H9 (cell line): ENCODE measurements around the gene SETD3. TPM values are rescaled to one million over a fixed set of nuclear protein-coding genes. Genes with fewer than 3 reads are reported as not detected.

Experiments used
- DNase-seq: peaks from one replicate; pipeline ENCODE4 v3.0.0-alpha.2; 2017
- H2AFZ ChIP-seq: one replicate; pipeline ENCODE4 v1.6.1; 2013; ENCODE audit warnings: mild to moderate bottlenecking, low read length, control low read depth, moderate library complexity
- H2AK5ac ChIP-seq: 2 replicates; pipeline ENCODE4 v1.6.1; 2013; ENCODE audit warnings: low read length, control low read depth, mixed read lengths; ENCODE audit not compliant: insufficient read length
- H2BK120ac ChIP-seq: one replicate; pipeline ENCODE4 v1.6.1; 2013; ENCODE audit warnings: low read depth, mild to moderate bottlenecking, low read length, control low read depth, inconsistent platforms; ENCODE audit not compliant: poor library complexity, severe bottlenecking
- H2BK12ac ChIP-seq: 2 replicates; pipeline ENCODE4 v1.6.1; 2013; ENCODE audit warnings: low read length, control low read depth, mixed read lengths, low read depth; ENCODE audit not compliant: insufficient read length
- H2BK15ac ChIP-seq: 2 replicates; pipeline ENCODE4 v1.6.1; 2013; ENCODE audit warnings: low read depth, low read length, control low read depth
- H2BK20ac ChIP-seq: one replicate; pipeline ENCODE4 v1.6.1; 2013; ENCODE audit warnings: low read depth, mild to moderate bottlenecking, low read length, control low read depth, inconsistent platforms; ENCODE audit not compliant: poor library complexity, severe bottlenecking
- H2BK5ac ChIP-seq: 2 replicates; pipeline ENCODE4 v1.6.1; 2013; ENCODE audit warnings: low read length, control low read depth, mixed read lengths; ENCODE audit not compliant: insufficient read length
- H3K14ac ChIP-seq: 2 replicates; pipeline ENCODE4 v1.6.1; 2013; ENCODE audit warnings: low read length, control low read depth; ENCODE audit not compliant: insufficient read depth
- H3K18ac ChIP-seq: 2 replicates; pipeline ENCODE4 v1.6.1; 2013; ENCODE audit warnings: low read depth, mild to moderate bottlenecking, mixed read lengths, low read length, control low read depth; ENCODE audit not compliant: insufficient read length
- H3K23ac ChIP-seq: 2 replicates; pipeline ENCODE4 v1.6.1; 2013; ENCODE audit warnings: low read length, control low read depth, mixed read lengths, low read depth; ENCODE audit not compliant: insufficient read length
- H3K23me2 ChIP-seq: 2 replicates; pipeline ENCODE4 v1.6.1; 2013; ENCODE audit warnings: low read depth, mild to moderate bottlenecking, mixed read lengths, low read length, control low read depth; ENCODE audit not compliant: insufficient read length, poor library complexity, severe bottlenecking
- H3K27ac ChIP-seq: 2 replicates; pipeline ENCODE4 v1.5.1; 2013; ENCODE audit warnings: low read length, control low read depth, mixed read lengths, low read depth; ENCODE audit not compliant: insufficient read length
- H3K27me3 ChIP-seq: 2 replicates; pipeline ENCODE4 v1.6.1; 2013; ENCODE audit warnings: low read length, control low read depth, inconsistent platforms; ENCODE audit not compliant: insufficient read depth
- H3K4ac ChIP-seq: 2 replicates; pipeline ENCODE4 v1.6.1; 2013; ENCODE audit warnings: low read depth, mild to moderate bottlenecking, control low read depth, inconsistent platforms, low read length, moderate library complexity
- H3K4me1 ChIP-seq: 2 replicates; pipeline ENCODE4 v1.6.1; 2013; ENCODE audit warnings: low read length, control low read depth, inconsistent platforms; ENCODE audit not compliant: insufficient read depth
- H3K4me2 ChIP-seq: 2 replicates; pipeline ENCODE4 v1.6.1; 2013; ENCODE audit warnings: low read length, control low read depth, mixed read lengths; ENCODE audit not compliant: insufficient read length, insufficient read depth
- H3K56ac ChIP-seq: 2 replicates; pipeline ENCODE4 v1.6.1; 2013; ENCODE audit warnings: low read depth, mild to moderate bottlenecking, mixed read lengths, low read length, control low read depth; ENCODE audit not compliant: insufficient read length
- H3K79me1 ChIP-seq: 2 replicates; pipeline ENCODE4 v1.6.1; 2013; ENCODE audit warnings: low read depth, mild to moderate bottlenecking, moderate library complexity, low read length, control low read depth, inconsistent platforms; ENCODE audit not compliant: insufficient read depth, poor library complexity, severe bottlenecking
- H3K79me2 ChIP-seq: 2 replicates; pipeline ENCODE4 v1.6.1; 2013; ENCODE audit warnings: low read length, control low read depth, inconsistent platforms; ENCODE audit not compliant: insufficient read depth
- H3K9ac ChIP-seq: 2 replicates; pipeline ENCODE4 v1.6.1; 2013; ENCODE audit warnings: low read length, control low read depth, mixed read lengths; ENCODE audit not compliant: insufficient read length; ENCODE audit errors: extremely low read depth
- H3K9me3 ChIP-seq: one replicate; pipeline ENCODE4 v1.6.1; 2013; ENCODE audit warnings: low read depth, low read length, inconsistent platforms; ENCODE audit not compliant: control insufficient read depth
- H3T11ph ChIP-seq: one replicate; pipeline ENCODE4 v1.6.1; 2013; ENCODE audit warnings: mild to moderate bottlenecking, low read length, control low read depth, inconsistent platforms
- H4K20me1 ChIP-seq: one replicate; pipeline ENCODE4 v1.6.1; 2013; ENCODE audit not compliant: control insufficient read depth, insufficient read length, insufficient read depth
- H4K5ac ChIP-seq: 2 replicates; pipeline ENCODE4 v1.6.1; 2013; ENCODE audit warnings: low read depth, mild to moderate bottlenecking, mixed read lengths, low read length, control low read depth; ENCODE audit not compliant: insufficient read length
- H4K8ac ChIP-seq: replicated peaks from 2 replicates; pipeline ENCODE4 v1.6.1; 2013; ENCODE audit warnings: low read length, control low read depth, mixed read lengths, low read depth; ENCODE audit not compliant: insufficient read length
- H4K91ac ChIP-seq: 2 replicates; pipeline ENCODE4 v1.6.1; 2013; ENCODE audit warnings: low read depth, mild to moderate bottlenecking, moderate library complexity, mixed read lengths, low read length, control low read depth; ENCODE audit not compliant: insufficient read length
- H3K27ac Mint-ChIP-seq, 3 experiments: 2 replicates in 2 of 3; 3 replicates in 1 of 3; pipeline ENCODE4 v1.8.0; 2020 to 2021; ENCODE audit warnings: mixed read lengths in 3 of 3, mild to moderate bottlenecking in 1 of 3, moderate library complexity in 1 of 3
- H3K27me3 Mint-ChIP-seq: 2 replicates; pipeline ENCODE4 v1.8.0; 2021; ENCODE audit warnings: low read depth, mild to moderate bottlenecking, moderate library complexity, mixed read lengths
- H3K36me3 Mint-ChIP-seq, 3 experiments: 2 replicates in 2 of 3; 3 replicates in 1 of 3; pipeline ENCODE4 v1.8.0; 2020 to 2021; ENCODE audit warnings: low read depth in 3 of 3, mixed read lengths in 3 of 3; ENCODE audit not compliant: insufficient read depth in 1 of 3
- H3K4me1 Mint-ChIP-seq, 2 experiments: 2 replicates each; pipeline ENCODE4 v1.8.0; 2020; ENCODE audit warnings: mixed read lengths in 2 of 2
- H3K4me3 Mint-ChIP-seq, 2 experiments: 2 replicates in 1 of 2; 3 replicates in 1 of 2; pipeline ENCODE4 v1.8.0; 2020 to 2021; ENCODE audit warnings: mild to moderate bottlenecking in 2 of 2, mixed read lengths in 2 of 2, moderate library complexity in 1 of 2
- H3K9me3 Mint-ChIP-seq, 2 experiments: 2 replicates in 1 of 2; 3 replicates in 1 of 2; pipeline ENCODE4 v1.8.0; 2020; ENCODE audit warnings: mild to moderate bottlenecking in 2 of 2, mixed read lengths in 2 of 2, moderate library complexity in 1 of 2
- WGBS: extraction: QIAGEN DNeasy Blood & Tissue Kit; methylation state at CpG from one replicate; pipeline ENCODE4 v1.1.7; 2013; ENCODE audit warnings: missing lambda C conversion rate, low lambda C conversion rate, mixed read lengths; ENCODE audit not compliant: insufficient read length; ENCODE audit errors: extremely low coverage; 5-methylcytosine and 5-hydroxymethylcytosine counted together
- total RNA-seq: library from RNA; stranded (reverse); gene quantifications from 2 replicates; pipeline ENCODE4 v1.2.1, GENCODE V29; 2021
- TF ChIP-seq, protein P1 (sequence below): fragments of 200-600 bp; sonication (generic); conservative IDR thresholded peaks from 3 replicates; pipeline ENCODE4 v1.8.0; 2021; ENCODE audit warnings: antibody characterized with exemption, mild to moderate bottlenecking

The SETD3 gene
- total RNA-seq, 1 experiment from 2014 or later, result 56.7 TPM

DNA sequence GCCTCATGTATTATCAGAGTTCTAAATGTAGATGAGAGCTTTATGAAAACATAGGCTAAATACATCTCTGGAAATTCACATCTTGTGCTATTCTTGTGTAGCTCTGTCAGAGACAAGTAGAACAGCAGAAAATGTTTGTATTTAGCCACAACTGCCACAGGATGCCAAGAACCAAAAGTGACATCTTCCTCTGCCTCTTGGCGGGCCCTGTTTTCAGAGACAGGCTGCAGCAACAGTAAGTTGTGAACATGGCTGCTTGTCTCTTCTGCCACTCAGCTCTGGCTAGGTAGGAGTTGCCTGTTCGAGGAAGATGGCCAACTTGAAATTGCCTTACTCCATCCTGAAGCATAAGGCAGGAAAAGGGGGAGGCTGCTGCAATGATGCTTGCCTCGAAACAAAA, 30.4 kb downstream of the SETD3 start:
- no peak for DNase-seq
- no peaks in the 10 kb centered on the region for H3K79me2 ChIP-seq
- H2BK15ac ChIP-seq, result no peak overlapping the region
- H3K27me3 ChIP-seq, result no peaks in the 10 kb centered on the region
- H2BK20ac ChIP-seq, result no peak overlapping the region
- no peaks in the 10 kb centered on the region for H3K9me3 ChIP-seq
- H3K27ac ChIP-seq, result no peak overlapping the region
- H2BK120ac ChIP-seq, result no peak overlapping the region
- H4K5ac ChIP-seq, result no peak overlapping the region
- Mint-ChIP-seq H3K27ac (no peak overlapping the region), H3K36me3 (peaks cover 22 to 46% (median 40%) of the 10 kb centered on the region in 3 experiments; a peak in 6 of 7 replicates), H3K4me3 (no peak overlapping the region), H3K9me3 (no peaks in the 10 kb centered on the region), H3K27me3 (no peaks in the 10 kb centered on the region), H3K4me1 (no peaks in the 10 kb centered on the region)
- no peak overlapping the region for H3K18ac ChIP-seq
- H2BK12ac ChIP-seq, result no peak overlapping the region
- no peak overlapping the region for H3K4ac ChIP-seq
- H3K14ac ChIP-seq, result no peak overlapping the region
- no CpG with 5 or more reads among the region's 3 CpGs for WGBS
- H3K56ac ChIP-seq, result no peak overlapping the region
- H3K4me1 ChIP-seq, result no peaks in the 10 kb centered on the region
- TF ChIP-seq, protein P1, sequence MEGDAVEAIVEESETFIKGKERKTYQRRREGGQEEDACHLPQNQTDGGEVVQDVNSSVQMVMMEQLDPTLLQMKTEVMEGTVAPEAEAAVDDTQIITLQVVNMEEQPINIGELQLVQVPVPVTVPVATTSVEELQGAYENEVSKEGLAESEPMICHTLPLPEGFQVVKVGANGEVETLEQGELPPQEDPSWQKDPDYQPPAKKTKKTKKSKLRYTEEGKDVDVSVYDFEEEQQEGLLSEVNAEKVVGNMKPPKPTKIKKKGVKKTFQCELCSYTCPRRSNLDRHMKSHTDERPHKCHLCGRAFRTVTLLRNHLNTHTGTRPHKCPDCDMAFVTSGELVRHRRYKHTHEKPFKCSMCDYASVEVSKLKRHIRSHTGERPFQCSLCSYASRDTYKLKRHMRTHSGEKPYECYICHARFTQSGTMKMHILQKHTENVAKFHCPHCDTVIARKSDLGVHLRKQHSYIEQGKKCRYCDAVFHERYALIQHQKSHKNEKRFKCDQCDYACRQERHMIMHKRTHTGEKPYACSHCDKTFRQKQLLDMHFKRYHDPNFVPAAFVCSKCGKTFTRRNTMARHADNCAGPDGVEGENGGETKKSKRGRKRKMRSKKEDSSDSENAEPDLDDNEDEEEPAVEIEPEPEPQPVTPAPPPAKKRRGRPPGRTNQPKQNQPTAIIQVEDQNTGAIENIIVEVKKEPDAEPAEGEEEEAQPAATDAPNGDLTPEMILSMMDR, result no peak
- no peak overlapping the region for H3K4me2 ChIP-seq
- H3K23me2 ChIP-seq, result no peaks in the 10 kb centered on the region
- no peaks in the 10 kb centered on the region for H4K20me1 ChIP-seq
- H3K23ac ChIP-seq, result no peak overlapping the region
- H3T11ph ChIP-seq, result no peak overlapping the region
- no peak overlapping the region for H2BK5ac ChIP-seq
- H2AFZ ChIP-seq, result no peak overlapping the region
- no peaks in the 10 kb centered on the region for H3K79me1 ChIP-seq
- no peak overlapping the region for H4K91ac ChIP-seq
- no peak overlapping the region for H3K9ac ChIP-seq
- no peak overlapping the region for H4K8ac ChIP-seq
- H2AK5ac ChIP-seq, result no peak overlapping the region
